ENCODE data around the gene ARHGAP45.

ARHGAP45 gene

DNA sequence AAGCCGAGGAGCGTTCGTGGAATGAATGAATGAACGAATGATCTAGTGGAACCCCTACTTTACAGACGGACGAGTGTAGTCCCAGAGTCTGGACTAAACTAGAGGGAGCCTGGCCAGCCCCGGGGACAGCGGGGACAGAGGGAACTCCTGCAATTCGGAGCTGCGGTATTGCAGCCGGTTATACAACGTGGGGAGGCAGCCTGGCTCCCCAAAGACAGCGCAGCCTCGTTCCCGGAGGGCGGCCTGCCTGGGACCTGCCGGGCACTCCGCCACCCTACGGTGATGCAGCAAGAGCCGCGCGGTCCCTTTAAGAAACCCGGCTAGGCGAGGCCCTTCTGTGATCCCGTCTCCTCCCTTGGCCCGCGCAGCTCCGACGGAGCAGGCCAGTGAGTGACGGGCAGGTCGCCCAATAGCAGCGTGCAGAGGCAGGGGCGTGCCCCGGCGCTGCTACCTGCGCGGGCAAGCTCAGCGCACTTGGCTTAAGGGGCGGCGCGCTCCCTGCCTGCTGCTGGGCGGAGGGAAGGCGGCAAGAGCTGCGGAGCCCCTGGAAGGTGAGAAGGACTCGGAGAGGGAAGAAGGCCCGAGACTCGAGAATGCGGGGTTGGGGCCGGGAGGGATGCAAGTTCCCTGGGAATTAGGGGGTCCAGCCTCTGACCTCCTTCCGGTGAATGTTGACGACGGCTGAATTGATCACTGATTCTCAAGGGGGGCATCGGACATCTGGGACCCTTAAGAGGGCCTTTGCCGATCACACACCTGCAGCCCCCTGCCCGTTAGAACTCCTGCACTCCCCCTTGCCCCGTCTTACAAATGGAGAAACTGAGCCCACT, 27.1 kb upstream of the ARHGAP45 start, which contains the start of gene ABCA7:
Gene ABCA7, plus strand, starts transcription at position 462 of the 830 bp plus-strand sequence. CDS start 1,255 bp downstream, outside the sequence.
- DNase-seq (ENCODE audit: extremely low read depth in 1 of 2, low read depth in 1 of 2) = peak; percentile 98 to 99

DNA sequence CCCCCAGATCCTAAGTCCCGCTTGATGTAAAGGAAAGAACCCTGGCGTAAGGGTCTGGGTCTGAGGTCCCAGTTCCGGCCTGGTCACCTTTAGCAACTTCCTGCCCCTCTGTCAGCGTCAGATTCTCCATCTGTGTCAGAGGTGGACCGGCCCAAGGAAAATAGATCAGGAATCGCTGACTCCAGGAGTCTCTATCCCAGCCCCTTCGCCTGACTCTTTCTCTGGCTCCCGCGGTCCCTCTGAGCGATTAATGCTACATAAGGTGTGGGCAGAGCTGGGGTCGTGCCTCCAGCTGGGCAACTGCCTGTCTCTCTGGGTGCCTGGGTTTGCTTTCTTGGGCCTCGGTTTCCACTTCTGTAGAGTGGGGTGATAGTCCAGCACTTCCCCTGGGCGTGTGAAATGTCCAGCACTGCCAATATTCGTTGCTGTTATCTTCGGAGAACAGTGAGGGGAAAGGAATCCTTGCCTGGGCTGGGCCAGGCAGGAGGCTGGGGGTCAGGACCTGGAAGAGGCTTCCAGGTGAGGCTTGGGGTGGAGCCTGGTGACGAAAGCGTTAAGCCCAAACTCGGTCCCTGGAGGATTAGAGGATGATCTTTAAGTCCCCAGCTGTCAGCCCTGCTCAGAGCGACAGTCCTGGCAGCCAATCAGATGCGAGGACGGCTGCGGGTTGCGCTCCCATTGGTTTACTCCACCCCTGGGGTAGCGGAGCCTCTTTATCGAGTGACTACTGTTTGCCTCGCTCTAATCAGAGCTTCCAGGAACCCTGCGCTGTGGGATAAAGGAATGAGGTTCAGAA, 26.3 kb upstream of the ARHGAP45 start:
- DNase-seq (ENCODE audit: extremely low read depth in 1 of 2, low read depth in 1 of 2) = peak; percentile 77 to 83

DNA sequence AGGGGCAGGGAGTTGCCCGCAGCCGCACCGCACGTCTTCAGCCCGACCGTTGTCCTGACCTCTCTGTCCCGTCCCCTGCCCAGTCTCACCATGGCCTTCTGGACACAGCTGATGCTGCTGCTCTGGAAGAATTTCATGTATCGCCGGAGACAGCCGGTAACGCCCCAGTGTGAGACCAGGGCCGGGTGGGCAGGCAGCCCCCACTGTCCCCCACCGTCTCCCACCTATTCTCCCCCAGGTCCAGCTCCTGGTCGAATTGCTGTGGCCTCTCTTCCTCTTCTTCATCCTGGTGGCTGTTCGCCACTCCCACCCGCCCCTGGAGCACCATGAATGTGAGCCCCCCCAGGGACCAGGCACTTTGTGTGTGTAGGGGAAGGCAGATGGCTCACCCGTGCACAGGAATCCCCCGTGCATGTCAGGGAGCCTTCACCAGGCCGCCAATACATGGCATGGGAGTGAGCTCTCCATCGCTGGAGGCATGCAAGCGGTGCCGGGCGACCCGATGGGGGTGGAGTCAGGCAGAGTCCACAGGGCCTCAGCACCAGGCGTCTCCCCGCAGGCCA, 25.6 kb upstream of the ARHGAP45 start:
- no peak for DNase-seq (ENCODE audit: extremely low read depth in 1 of 2, low read depth in 1 of 2)

GRCh38 chr19:1041835-1042685, 24.9 kb upstream of the ARHGAP45 start:
- DNase-seq (ENCODE audit: extremely low read depth in 1 of 2, low read depth in 1 of 2) = no peak

- DNase-seq (ENCODE audit: extremely low read depth in 1 of 2, low read depth in 1 of 2) = no peak
Observed at GRCh38 chr19:1042689-1043511, 24.1 kb upstream of the ARHGAP45 start.

DNA sequence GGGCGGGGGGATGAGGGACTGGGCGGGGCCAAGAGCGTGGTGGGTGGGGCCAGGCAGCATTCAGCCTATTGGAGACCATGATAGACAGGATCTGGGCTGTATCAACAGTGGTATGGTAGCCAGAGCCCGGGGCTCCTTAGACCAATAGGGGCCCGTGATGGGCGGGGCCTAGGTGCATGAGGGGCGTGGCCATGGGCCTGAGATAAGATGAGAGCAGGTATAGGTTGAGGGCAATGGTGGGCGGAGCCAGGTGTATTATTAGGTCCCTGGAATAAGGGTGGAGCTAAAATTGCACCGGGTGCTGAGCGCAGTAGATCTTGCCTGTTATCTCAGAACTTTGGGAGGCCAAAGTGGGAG, 21.7 kb upstream of the ARHGAP45 start:
- DNase-seq (ENCODE audit: extremely low read depth in 1 of 2, low read depth in 1 of 2) = no peak

GRCh38 chr19:1046117-1046626, 20.8 kb upstream of the ARHGAP45 start:
- DNase-seq (ENCODE audit: extremely low read depth in 1 of 2, low read depth in 1 of 2) = no peak

- no peak for DNase-seq (ENCODE audit: extremely low read depth in 1 of 2, low read depth in 1 of 2)
Observed at GRCh38 chr19:1046836-1047695, 19.9 kb upstream of the ARHGAP45 start.

- DNase-seq (ENCODE audit: extremely low read depth in 1 of 2, low read depth in 1 of 2) = no peak
Observed at GRCh38 chr19:1047696-1048147, 19.2 kb upstream of the ARHGAP45 start.

- DNase-seq (ENCODE audit: extremely low read depth in 1 of 2, low read depth in 1 of 2) = no peak
Observed at GRCh38 chr19:1049106-1049505, 17.9 kb upstream of the ARHGAP45 start.

- no peak for DNase-seq (ENCODE audit: extremely low read depth in 1 of 2, low read depth in 1 of 2)
Observed at GRCh38 chr19:1049800-1050199, 17.2 kb upstream of the ARHGAP45 start.

GRCh38 chr19:1050989-1051788, 15.8 kb upstream of the ARHGAP45 start:
- no peak for DNase-seq (ENCODE audit: extremely low read depth in 1 of 2, low read depth in 1 of 2)

DNA sequence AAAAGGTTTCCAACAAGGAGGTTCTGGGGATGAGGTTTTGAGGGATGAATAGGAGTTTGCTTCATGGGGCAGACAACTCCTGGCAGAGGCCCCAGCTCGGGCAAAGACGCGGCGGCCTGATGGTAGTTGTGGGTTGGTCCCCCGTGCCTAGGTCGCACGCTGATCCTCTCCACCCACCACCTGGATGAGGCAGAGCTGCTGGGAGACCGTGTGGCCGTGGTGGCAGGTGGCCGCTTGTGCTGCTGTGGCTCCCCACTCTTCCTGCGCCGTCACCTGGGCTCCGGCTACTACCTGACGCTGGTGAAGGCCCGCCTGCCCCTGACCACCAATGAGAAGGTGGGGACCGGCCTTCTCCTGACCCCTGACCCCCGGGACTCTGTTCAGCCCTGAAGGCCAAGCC, 15.2 kb upstream of the ARHGAP45 start:
- no peak for DNase-seq (ENCODE audit: extremely low read depth in 1 of 2, low read depth in 1 of 2)

- no peak for DNase-seq (ENCODE audit: extremely low read depth in 1 of 2, low read depth in 1 of 2)
Observed at GRCh38 chr19:1052349-1052975, 14.5 kb upstream of the ARHGAP45 start.

DNA sequence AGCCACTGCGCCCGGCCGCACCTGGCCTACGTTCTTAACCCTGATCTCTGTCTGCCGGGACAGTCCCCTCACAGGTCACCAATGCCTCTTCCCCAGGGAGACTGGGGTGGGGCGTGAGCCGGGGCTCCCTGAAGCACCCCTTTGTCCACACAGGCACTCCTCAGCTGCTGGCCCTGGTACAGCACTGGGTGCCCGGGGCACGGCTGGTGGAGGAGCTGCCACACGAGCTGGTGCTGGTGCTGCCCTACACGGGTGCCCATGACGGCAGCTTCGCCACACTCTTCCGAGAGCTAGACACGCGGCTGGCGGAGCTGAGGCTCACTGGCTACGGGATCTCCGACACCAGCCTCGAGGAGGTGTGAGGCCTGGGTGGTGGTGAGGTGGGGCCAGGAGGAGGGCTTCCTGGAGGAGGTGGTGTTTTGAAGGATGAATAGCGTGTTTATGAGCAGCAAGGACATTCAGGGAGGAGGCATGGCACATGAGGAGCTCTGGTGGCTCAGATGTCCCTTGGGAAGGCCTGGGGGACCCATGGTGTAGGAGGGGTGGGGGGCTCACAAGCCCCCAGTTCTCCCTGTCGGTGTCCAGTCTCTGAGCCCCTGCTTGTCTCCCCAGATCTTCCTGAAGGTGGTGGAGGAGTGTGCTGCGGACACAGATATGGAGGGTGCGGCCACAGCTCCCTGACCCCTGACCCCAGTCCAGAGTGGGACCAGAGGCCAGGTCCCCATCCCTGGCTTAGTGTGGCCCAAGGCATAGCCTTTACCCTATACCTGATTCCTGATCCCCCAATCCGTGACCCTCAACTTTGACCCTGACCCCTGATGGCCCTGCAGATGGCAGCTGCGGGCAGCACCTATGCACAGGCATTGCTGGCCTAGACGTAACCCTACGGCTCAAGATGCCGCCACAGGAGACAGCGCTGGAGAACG, 13.5 kb upstream of the ARHGAP45 start:
- no peak for DNase-seq (ENCODE audit: extremely low read depth in 1 of 2, low read depth in 1 of 2)
